NCI-H1092 treated with DMSO at 0.1 percent for 48 hours (cell line): ENCODE data around the gene SEMA3F.

Experiments
- DNase-seq: peaks from one replicate; lab custom pipeline; 2025; lab: John Stamatoyannopoulos, UW

The SEMA3F gene

GRCh38 chr3:50233176-50233575, 78.1 kb downstream of the SEMA3F start:
- no peak for DNase-seq

- DNase-seq, result peak; percentile 96
Observed at GRCh38 chr3:50235716-50236483, 80.8 kb downstream of the SEMA3F start, which contains the start of gene GNAI2. Gene GNAI2, plus strand, starts transcription at chr3:50236204. Its CDS starts 132 bp downstream, at chr3:50236336.

GRCh38 chr3:50236484-50237132, 81.5 kb downstream of the SEMA3F start:
- no peak for DNase-seq

DNA sequence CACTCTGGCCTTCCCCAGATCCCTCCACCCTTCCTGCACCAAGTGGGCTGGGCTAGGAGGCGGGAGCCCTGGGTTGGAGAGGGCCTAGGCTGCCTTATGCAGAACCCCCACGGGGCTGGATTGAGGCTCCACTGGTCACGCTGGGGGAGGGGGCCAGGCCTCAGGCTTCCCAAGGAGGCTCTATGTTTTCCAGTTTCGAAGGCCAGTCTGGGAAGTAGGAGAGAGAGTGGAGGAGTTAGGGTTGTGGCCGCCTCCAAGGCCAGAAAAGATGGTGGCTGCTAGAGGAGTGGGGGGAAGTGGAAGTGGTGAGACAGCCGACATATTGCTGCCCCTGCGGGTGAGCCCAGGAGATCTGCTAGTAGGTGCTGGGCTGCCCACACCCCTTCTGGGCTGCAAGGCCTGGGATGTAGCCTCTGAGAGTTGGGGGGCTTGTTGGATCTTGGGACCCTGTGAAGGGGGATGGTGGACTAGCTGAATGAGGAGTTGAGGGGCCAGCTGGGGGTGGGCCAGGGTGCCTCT, 82.1 kb downstream of the SEMA3F start:
- DNase-seq, result no peak

- peak; percentile 47 for DNase-seq
Observed at GRCh38 chr3:50237754-50238548, 82.8 kb downstream of the SEMA3F start.

DNA sequence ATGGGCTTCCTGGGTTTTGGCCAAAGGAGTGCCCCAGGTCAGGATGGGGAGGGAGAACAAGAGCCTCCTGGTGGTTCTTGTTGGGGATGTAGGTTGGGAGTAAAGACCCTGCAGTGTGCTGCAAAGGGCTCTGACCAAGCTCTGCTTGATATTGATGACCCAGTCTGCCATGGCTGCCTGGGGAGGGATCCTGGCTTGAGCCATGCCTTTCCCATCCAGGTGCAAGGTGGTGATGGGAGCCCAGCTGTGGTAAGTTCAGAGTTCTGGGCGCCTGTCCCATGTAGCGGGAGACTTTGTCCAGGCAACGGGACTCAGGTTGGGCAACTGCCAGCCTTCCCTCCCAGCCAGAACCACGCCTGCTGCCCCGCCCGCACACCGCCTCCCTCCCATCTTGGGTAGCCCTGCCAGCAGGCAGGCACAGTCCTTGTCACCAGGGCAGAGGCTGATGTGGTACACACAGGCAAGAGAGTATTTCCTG, 83.5 kb downstream of the SEMA3F start:
- no peak for DNase-seq
